Pulmonary artery endothelial cell (primary cell): Measurements from ENCODE around the gene TRIL. TPM values are rescaled to one million over a fixed set of nuclear protein-coding genes. Genes with fewer than 3 reads are reported as not detected.

Experiments
- DNase-seq: peaks from one replicate; pipeline ENCODE4 v3.0.0-alpha.2; 2011; ENCODE audit warnings: low read depth, low spot score
- total RNA-seq: library from RNA; depleted of rRNA; stranded (reverse); fragments of >200 nt; gene quantifications from 2 replicates; pipeline ENCODE4 v1.2.3, GENCODE V29; 2014

The TRIL gene
- total RNA-seq, 1 donor from 2014 or later, result 0.33 TPM

DNA sequence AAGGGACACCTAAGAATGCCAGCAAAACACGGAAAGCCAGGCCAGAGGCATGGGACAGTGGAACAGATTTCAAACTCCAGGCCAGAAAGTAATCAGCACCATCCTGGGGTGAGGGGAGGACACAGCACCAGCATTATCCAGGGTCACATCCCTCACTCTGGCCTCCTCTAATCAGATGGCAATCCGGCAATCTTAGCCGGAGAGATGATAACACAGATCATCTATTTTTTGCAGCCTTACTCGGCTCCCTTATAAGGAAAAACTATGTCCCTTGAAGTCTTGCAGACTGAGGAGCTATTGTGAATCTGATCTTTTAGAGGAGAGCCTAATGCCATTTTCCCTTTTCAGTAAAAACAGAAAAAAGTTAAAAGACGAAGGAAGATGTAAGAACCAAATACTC is 16.5 kb downstream of the TRIL start:
- no peak for DNase-seq

GRCh38 chr7:28940741-28941384 is 17.3 kb downstream of the TRIL start:
- DNase-seq, result no peak

DNA sequence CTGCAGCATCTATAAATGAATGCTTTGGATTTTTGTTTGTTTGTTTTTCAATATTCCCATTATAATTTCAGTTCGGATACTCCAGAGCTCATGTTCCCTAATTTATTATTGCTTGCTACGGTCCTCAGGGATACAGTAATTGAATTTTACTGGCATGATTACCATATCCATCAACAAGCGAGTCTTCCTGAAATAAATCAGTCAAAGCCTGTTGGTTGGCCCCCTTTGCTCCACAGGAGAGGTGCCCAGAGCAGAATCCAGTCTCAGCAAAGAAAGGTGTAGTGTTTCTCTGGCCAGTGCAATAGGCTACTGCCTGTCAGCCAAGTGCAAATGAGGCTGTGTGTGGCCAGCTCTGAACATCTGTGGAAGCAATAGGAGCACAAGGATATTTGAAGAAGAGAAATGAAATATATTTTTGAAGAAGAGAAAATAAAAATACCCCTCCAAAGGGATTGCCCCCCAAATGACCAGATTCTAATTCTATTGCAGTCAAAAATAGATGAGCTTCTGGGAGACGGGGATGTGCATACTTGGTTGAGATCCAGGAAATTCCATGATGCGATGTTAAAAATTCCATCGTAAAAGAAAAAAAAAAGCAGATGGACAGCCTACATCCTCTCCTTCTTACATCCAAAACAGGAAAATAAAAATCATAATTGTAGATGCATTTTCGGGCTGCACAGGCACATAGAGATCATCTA is 18.1 kb downstream of the TRIL start:
- DNase-seq, result no peak

GRCh38 chr7:28939367-28939766 is 18.8 kb downstream of the TRIL start:
- DNase-seq, result no peak

- no peak for DNase-seq
Observed at GRCh38 chr7:28937619-28938018, 20.5 kb downstream of the TRIL start.

- DNase-seq, result no peak
Observed at GRCh38 chr7:28937103-28937502, 21.0 kb downstream of the TRIL start.

DNA sequence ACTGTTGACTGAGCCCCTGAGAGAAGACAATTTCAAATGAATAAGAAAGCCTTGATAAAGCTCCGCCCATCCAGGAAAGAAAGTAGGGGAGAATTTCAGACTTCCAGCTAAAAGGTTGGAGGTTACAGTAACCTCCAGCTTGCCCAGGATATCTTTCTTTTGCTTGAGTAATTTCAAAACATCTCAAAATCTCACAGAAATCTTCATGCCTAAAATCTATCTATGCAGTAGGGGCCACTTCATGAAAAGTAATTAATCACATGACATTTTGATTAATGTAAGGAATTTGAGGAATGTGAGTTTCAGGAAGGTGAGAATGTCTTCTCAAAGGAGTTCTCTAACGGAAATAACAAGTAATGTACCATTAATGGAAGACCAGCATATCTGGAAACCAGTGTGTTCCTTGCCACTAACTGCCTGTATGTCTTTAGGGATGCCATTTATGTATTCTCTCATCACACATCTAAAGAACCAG is 24.2 kb downstream of the TRIL start:
- no peak for DNase-seq

- DNase-seq, result no peak
Observed at GRCh38 chr7:28931565-28931964, 26.6 kb downstream of the TRIL start.

GRCh38 chr7:28926871-28927597 is 31.1 kb downstream of the TRIL start:
- DNase-seq, result peak; percentile 49

GRCh38 chr7:28922624-28923331 is 35.4 kb downstream of the TRIL start:
- DNase-seq, result peak; percentile 47

- peak; percentile 30 for DNase-seq
Observed at GRCh38 chr7:28921822-28922221, 36.3 kb downstream of the TRIL start.

- no peak for DNase-seq
Observed at GRCh38 chr7:28920424-28920823, 37.7 kb downstream of the TRIL start.

GRCh38 chr7:28919510-28919909 is 38.6 kb downstream of the TRIL start:
- peak; percentile 24 for DNase-seq

GRCh38 chr7:28908775-28909174 is 49.4 kb downstream of the TRIL start:
- DNase-seq, result no peak

DNA sequence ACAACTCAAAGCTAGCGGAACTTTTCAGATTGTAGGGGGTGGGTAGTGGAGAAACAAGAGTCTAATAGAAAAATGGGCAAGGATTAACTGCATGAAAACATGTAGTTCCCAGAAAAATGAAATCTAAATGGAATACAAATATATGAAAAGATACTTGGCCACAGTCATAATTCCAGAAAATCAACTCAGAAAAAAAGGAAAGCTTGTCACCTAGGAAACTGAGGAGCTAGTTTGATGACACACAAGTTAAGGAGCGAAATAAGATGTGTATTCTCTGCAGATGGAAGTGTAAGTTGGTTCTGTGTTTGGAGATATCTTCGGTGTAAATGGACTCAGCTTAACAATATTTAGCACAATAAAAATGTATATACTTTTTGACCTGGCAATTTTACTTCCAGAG is 52.7 kb downstream of the TRIL start:
- DNase-seq, result no peak

- DNase-seq, result no peak
Observed at GRCh38 chr7:28904578-28905048, 53.5 kb downstream of the TRIL start.

GRCh38 chr7:28903730-28904577 is 54.2 kb downstream of the TRIL start:
- DNase-seq, result no peak
